ENCODE results near the gene MIEN1. TPM values are rescaled to one million over a fixed set of nuclear protein-coding genes. Genes with fewer than 3 reads are reported as not detected.

MIEN1 gene
- total and polyA plus RNA-seq, 2 of the 13 experiments (the other 11 are each of a cell fraction or from before 2014, with no cell fraction given), result 40.6 to 56.6 TPM

DNA sequence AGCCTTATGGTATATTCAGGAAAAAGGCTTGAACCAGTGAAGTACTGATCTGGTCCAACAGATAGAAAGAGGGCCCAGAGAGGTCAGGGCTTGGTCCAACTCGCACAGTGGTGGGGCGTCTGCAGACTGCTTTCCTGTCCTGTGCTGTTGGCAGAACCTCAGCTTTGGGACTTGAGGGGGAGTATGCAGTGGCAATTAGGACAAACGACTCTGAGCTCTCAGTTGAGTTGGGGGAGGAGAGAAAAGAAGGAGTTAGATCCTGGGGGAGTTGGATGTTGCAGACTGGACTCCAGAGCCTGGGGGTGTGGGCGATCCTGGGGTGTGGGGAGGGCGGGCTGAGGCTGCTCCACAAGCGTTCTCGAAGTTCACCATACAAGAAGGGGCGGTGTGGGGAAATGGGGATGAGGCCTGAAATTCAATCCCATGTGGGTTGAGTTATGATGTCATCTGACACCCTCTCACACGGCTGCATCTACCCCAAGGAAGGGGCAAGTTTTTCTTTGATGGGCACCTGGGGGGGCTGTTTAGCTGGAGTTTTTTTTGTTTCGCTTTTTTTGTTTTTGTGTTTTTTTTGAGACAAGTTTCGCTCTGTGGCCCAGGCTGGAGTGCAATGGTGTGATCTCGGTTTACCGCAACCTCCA, 22.0 kb upstream of the MIEN1 start:
- Histone ChIP-seq H4K20me1 (ENCODE audit: insufficient read depth, low read length) (no peaks in the 10 kb centered on the region; the same call in 1 of the 2 replicates), H3K27ac (ENCODE audit: extremely low read length, insufficient read depth, low read length) (no peak overlapping the region), H3K4me2 (ENCODE audit: low read depth, low read length) (no peak overlapping the region), H3K4me3 (replicated peaks in 1 of 3; ENCODE audit: insufficient read depth in 1 of 3, low read depth in 2 of 3, low read length in 3 of 3) (no peak overlapping the region), H2AFZ (ENCODE audit: low read length) (no peak overlapping the region), H3K36me3 (replicated peaks in 1 of 2; ENCODE audit: control insufficient read depth in 1 of 2, insufficient read depth in 2 of 2, low read length in 2 of 2) (no peaks in the 10 kb centered on the region; a peak in 2 of 5 replicates), H3K27me3 (ENCODE audit: control insufficient read depth in 1 of 2, insufficient read depth in 2 of 2, low read length in 2 of 2) (peaks cover 4 to 25% of the 10 kb centered on the region in 2 experiments; a peak in 4 of 5 replicates), H3K79me2 (ENCODE audit: insufficient read depth, low read length) (no peaks in the 10 kb centered on the region), H3K9me3 (ENCODE audit: low read length) (no peaks in the 10 kb centered on the region), H3K9ac (ENCODE audit: insufficient read depth, low read depth, low read length) (no peak overlapping the region), H3K4me1 (ENCODE audit: insufficient read depth, low read length) (peaks cover 79% of the 10 kb centered on the region)
- TF ChIP-seq RFXANK (CRISPR knock-in tag; IDR thresholded peaks at IDR 0.05) (no peak), KLF6 (CRISPR knock-in tag; IDR thresholded peaks at IDR 0.05) (no peak), ATF7 (IDR thresholded peaks at IDR 0.05) (peak; percentile 68), ATF7 (CRISPR knock-in tag; IDR thresholded peaks at IDR 0.05) (no peak), ZNF768 (CRISPR knock-in tag; IDR thresholded peaks at IDR 0.05) (peak; percentile 40; the same call in 1 of the 2 replicates), CREB1 (IDR thresholded peaks at IDR 0.05) (0 out of 2 replicates have a peak, but pooled peaks have one; percentile 19), CREB1 (CRISPR knock-in tag; IDR thresholded peaks at IDR 0.05) (no peak)
- FAIRE-seq, result no peak
- no peak for ATAC-seq
- CTCF ChIA-PET (ENCODE audit: low intra/inter-chr PET ratio, low total read pairs), result interaction anchor here (4.0 kb wide), 1 partner anchor 130 kb away, joined by 57 read pairs; no protein-coding TSS in a partner anchor
- POLR2A ChIA-PET, result interaction anchor here (0.7 to 5.3 kb wide), 5 partner anchors 13 to 98 kb away, joined by 3 to 52 read pairs (median 4); no protein-coding TSS in a partner anchor
- 76% methylated on average over 13 of the region's 13 CpGs for WGBS (ENCODE audit: low lambda C conversion rate)
- BruUV-seq (replicated peaks), result no TSS peak
- no peak for DNase-seq (ENCODE audit: low spot score)
- in situ Hi-C loops (cut with HindIII; ENCODE audit: extremely low pct_ligation_motif_present, low pct_unique_long_range_greater_than_20kb), result loop anchor here (5.0 kb wide), 2 partner anchors 80 to 130 kb away; no protein-coding TSS in a partner anchor
- intact Hi-C loops (cut with micrococcal nuclease; ENCODE audit: unreplicated experiment), result loop anchor here (5.0 kb wide), 1 partner anchor 80 kb away; no protein-coding TSS in a partner anchor

DNA sequence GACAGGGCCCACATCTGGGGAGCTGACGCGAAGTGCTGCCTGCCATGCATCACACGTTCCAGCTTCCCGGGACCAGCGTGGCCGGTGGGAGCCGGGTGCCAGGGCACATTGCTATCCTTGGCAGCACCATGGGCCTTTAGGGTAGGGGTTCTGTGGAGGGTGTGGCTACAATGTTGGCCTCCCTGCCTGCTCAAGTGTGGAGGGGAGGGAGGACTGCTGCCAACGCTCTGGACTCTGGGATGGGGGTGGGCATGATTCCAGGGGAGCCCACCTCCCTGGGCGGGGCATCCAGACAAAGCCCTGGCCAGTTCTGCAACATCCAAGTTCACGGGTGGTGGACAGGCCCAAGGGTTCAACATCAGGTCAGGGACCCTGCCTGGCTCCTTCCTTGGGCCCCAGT, 21.3 kb upstream of the MIEN1 start:
- Histone ChIP-seq H3K79me2 (ENCODE audit: insufficient read depth, low read length) (no peaks in the 10 kb centered on the region), H3K9me3 (ENCODE audit: low read length) (no peaks in the 10 kb centered on the region), H3K4me3 (replicated peaks in 1 of 3; ENCODE audit: insufficient read depth in 1 of 3, low read depth in 2 of 3, low read length in 3 of 3) (peak overlapping the region in 1 of 3 experiments; percentile 4; a peak in 1 of 6 replicates), H3K4me2 (ENCODE audit: low read depth, low read length) (peak overlapping the region; percentile 8; the same call in 1 of the 2 replicates), H2AFZ (ENCODE audit: low read length) (no peak overlapping the region), H3K9ac (ENCODE audit: insufficient read depth, low read depth, low read length) (no peak overlapping the region; the same call in 1 of the 2 replicates), H3K36me3 (replicated peaks in 1 of 2; ENCODE audit: control insufficient read depth in 1 of 2, insufficient read depth in 2 of 2, low read length in 2 of 2) (peaks cover 1 to 6% of the 10 kb centered on the region in 2 experiments; a peak in 2 of 5 replicates), H3K27ac (ENCODE audit: extremely low read length, insufficient read depth, low read length) (no peak overlapping the region), H3K4me1 (ENCODE audit: insufficient read depth, low read length) (peaks cover 79% of the 10 kb centered on the region), H3K27me3 (ENCODE audit: control insufficient read depth in 1 of 2, insufficient read depth in 2 of 2, low read length in 2 of 2) (peaks cover 2 to 18% of the 10 kb centered on the region in 2 experiments; a peak in 4 of 5 replicates), H4K20me1 (ENCODE audit: insufficient read depth, low read length) (no peaks in the 10 kb centered on the region; the same call in 1 of the 2 replicates)
- FAIRE-seq, result no peak
- no peak for DNase-seq (ENCODE audit: low spot score)
- in situ Hi-C loops (cut with HindIII; ENCODE audit: extremely low pct_ligation_motif_present, low pct_unique_long_range_greater_than_20kb) (loop anchor here (5.0 kb wide), 2 partner anchors 79 to 129 kb away; no protein-coding TSS in a partner anchor), intact Hi-C loops (cut with micrococcal nuclease; ENCODE audit: unreplicated experiment) (loop anchor here (5.0 kb wide), 1 partner anchor 79 kb away; no protein-coding TSS in a partner anchor)
- no peak for ATAC-seq
- ChIA-PET POLR2A (interaction anchor here (1.0 to 5.3 kb wide), 8 partner anchors 12 to 114 kb away, joined by 3 to 79 read pairs (median 16); partner anchors contain the start of gene STARD3), CTCF (ENCODE audit: low intra/inter-chr PET ratio, low total read pairs) (no interaction called here)
- WGBS (ENCODE audit: low lambda C conversion rate), result 36% methylated on average over 7 of the region's 10 CpGs
- no TSS peak for BruUV-seq (replicated peaks)
- TF ChIP-seq HNRNPL (IDR thresholded peaks at IDR 0.05; ENCODE audit: low read depth, low read length), result 0 out of 2 replicates have a peak, but pooled peaks have one; percentile 63
- 0 out of 2 replicates have a peak, but pooled peaks have one; percentile 9 for TF ChIP-seq ZSCAN21 (CRISPR knock-in tag; IDR thresholded peaks at IDR 0.05; ENCODE audit: borderline replicate concordance)
- TF ChIP-seq ZSCAN25 (CRISPR knock-in tag; IDR thresholded peaks at IDR 0.05), result peak; percentile 2; the same call in 1 of the 2 replicates
- peak; percentile 81 for TF ChIP-seq RXRA (CRISPR knock-in tag; IDR thresholded peaks at IDR 0.05)
- TF ChIP-seq ZBTB7A (CRISPR knock-in tag; IDR thresholded peaks at IDR 0.05), result 0 out of 2 replicates have a peak, but pooled peaks have one; percentile 36
- 0 out of 2 replicates have a peak, but pooled peaks have one; percentile 13 for TF ChIP-seq AKAP8 (CRISPR knock-in tag; IDR thresholded peaks at IDR 0.05)
- TF ChIP-seq, protein P1, sequence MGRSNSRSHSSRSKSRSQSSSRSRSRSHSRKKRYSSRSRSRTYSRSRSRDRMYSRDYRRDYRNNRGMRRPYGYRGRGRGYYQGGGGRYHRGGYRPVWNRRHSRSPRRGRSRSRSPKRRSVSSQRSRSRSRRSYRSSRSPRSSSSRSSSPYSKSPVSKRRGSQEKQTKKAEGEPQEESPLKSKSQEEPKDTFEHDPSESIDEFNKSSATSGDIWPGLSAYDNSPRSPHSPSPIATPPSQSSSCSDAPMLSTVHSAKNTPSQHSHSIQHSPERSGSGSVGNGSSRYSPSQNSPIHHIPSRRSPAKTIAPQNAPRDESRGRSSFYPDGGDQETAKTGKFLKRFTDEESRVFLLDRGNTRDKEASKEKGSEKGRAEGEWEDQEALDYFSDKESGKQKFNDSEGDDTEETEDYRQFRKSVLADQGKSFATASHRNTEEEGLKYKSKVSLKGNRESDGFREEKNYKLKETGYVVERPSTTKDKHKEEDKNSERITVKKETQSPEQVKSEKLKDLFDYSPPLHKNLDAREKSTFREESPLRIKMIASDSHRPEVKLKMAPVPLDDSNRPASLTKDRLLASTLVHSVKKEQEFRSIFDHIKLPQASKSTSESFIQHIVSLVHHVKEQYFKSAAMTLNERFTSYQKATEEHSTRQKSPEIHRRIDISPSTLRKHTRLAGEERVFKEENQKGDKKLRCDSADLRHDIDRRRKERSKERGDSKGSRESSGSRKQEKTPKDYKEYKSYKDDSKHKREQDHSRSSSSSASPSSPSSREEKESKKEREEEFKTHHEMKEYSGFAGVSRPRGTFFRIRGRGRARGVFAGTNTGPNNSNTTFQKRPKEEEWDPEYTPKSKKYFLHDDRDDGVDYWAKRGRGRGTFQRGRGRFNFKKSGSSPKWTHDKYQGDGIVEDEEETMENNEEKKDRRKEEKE (IDR thresholded peaks at IDR 0.05), result no peak
- TF ChIP-seq YEATS4 (CRISPR knock-in tag; IDR thresholded peaks at IDR 0.05; ENCODE audit: borderline replicate concordance), result no peak
- peak; percentile 76 for TF ChIP-seq ZNF263 (CRISPR knock-in tag; IDR thresholded peaks at IDR 0.05)
- TF ChIP-seq RXRB (CRISPR knock-in tag; IDR thresholded peaks at IDR 0.05; ENCODE audit: borderline replicate concordance), result no peak

Data from HepG2 (cell line).